IPS-15b (cell line): ENCODE data around the gene RPL12.
"Not testable (repeated sequence)": the region's sequence is repeated elsewhere in the genome, so short reads cannot be mapped to it uniquely, and the experiment has no call there.

Experiments used
- H3K27me3 ChIP-seq: one replicate; pipeline ENCODE4 v1.6.1; 2013; ENCODE audit warnings: low read length; ENCODE audit not compliant: control insufficient read depth, insufficient read depth
- H3K36me3 ChIP-seq: one replicate; pipeline ENCODE4 v1.6.1; 2013; ENCODE audit warnings: low read length; ENCODE audit not compliant: control insufficient read depth, insufficient read depth
- H3K4me1 ChIP-seq: one replicate; pipeline ENCODE4 v1.6.1; 2013; ENCODE audit warnings: mild to moderate bottlenecking, low read length; ENCODE audit not compliant: control insufficient read depth, insufficient read depth
- H3K4me3 ChIP-seq: one replicate; pipeline ENCODE4 v1.5.1; 2013; ENCODE audit warnings: low read depth, low read length
- H3K9ac ChIP-seq: one replicate; pipeline ENCODE4 v1.6.1; 2013; ENCODE audit warnings: low read depth, mild to moderate bottlenecking, low read length
- H3K9me3 ChIP-seq: one replicate; pipeline ENCODE4 v1.6.1; 2013; ENCODE audit warnings: mild to moderate bottlenecking, low read length; ENCODE audit not compliant: control insufficient read depth, insufficient read depth

RPL12 gene

DNA sequence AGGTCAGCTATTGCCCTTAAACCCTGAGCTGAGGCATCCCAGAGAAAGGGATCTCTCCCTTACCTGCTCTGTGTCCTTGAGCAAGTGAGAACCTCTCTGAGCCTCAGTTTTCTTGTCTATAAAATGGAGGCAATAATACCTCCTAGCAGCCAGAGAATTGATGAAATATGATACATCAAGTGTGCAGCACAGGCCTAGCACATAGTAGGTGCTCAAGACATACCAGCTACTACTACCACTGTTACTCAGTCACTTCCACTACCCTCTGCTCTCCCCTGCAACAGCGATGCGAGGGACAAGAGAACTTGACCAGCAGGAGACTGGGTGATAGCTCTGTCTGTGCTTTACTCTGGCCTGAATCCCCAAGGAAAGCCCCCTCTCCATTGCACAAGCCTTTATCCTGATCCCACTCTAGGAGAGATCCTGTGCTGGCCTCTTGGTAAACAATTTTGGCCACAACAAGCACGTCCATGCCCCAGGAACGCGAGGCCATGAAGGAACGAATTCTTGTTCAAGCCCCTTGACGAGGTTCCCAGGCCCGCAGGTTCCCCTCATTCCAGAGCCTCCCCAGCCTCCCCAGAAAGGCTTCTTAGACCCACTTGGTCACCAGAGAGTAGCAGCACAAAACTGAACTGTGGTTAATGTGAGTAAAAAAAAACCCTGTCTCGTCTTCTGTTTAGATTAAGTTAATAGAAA, 39.5 kb upstream of the RPL12 start:
- no peaks in the 10 kb centered on the region for H3K27me3 ChIP-seq
- peaks cover 19% of the 10 kb centered on the region for H3K36me3 ChIP-seq
- no peaks in the 10 kb centered on the region for H3K9me3 ChIP-seq
- H3K4me3 ChIP-seq: no peak overlapping the region
- no peak overlapping the region for H3K9ac ChIP-seq
- no peaks in the 10 kb centered on the region for H3K4me1 ChIP-seq

DNA sequence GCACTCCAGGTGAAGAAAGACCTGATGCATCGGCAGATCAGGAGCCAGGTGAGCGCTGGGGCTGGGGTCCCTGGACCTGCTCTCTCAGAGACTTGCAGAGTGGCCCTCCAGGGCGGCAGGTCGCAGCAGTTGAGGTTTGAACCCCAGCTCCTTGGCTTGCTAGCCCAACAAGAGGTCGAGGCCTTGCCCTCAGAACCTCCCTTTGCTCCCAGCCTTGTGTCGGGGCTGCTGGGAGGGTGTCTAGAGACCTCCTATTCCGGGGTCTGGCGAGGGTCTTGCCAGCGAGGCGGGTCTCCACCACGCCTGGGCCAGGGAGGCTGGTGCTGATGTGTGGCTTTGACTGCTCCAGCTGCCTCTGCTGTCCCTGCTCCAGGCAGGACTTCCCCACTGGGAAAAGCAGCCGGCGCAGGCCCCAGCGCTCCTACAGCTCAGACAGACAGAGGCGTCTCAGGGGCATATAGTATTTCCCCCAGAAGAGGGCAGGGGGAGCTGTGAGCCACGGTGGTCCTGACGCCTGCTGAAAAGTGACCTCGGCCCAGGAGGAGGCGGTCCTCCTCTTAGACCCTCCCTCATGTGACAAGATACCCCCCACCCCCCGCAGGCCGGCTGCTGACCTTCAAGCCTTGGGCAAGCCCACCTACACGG, 38.4 kb upstream of the RPL12 start:
- Histone ChIP-seq H3K27me3 (no peaks in the 10 kb centered on the region), H3K9ac (no peak overlapping the region), H3K4me1 (no peaks in the 10 kb centered on the region), H3K36me3 (peaks cover 15% of the 10 kb centered on the region), H3K9me3 (no peaks in the 10 kb centered on the region), H3K4me3 (no peak overlapping the region)

DNA sequence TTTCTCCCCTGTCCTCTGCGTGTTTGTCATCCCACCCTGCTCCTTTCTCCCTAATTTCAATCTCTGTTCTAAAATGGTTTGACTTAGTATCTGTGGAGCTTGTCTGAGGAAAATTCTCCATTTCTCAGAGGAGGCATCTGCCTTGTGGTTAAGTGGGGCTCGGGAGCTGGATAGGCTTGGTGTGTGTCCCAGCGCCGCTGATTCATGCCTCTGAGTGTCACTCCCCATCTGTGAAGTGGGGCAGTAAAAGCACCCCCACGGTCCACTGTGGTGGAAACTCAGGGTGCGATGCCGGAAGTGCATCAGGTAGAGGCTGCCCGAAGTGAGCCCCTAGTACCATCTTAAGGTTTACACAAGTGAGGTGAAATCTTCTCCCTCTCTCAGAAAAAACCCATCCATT, 37.7 kb upstream of the RPL12 start:
- no peak overlapping the region for H3K9ac ChIP-seq
- no peak overlapping the region for H3K4me3 ChIP-seq
- H3K9me3 ChIP-seq: no peaks in the 10 kb centered on the region
- H3K4me1 ChIP-seq: no peaks in the 10 kb centered on the region
- H3K36me3 ChIP-seq: peaks cover 15% of the 10 kb centered on the region
- H3K27me3 ChIP-seq: no peaks in the 10 kb centered on the region

DNA sequence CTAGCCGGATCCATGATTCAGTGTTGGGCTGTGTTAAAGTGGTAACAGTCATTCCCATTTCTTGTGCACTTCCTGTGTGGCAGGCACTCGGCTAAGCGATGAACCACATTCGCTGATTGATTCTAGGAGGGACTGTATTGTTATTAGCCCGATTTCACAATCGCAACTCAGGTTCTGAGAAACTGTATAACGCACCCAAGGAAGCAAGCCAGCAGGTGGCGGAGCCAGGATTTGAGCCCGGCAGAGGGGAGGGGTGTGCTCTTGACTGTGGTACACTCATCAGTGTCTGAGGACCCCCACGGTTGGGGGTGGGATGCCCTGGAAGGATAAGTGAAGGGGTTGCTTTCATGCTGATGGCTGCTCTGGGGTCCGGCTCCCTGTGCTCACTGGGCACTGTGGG, 34.8 kb upstream of the RPL12 start:
- peaks cover 15% of the 10 kb centered on the region for H3K36me3 ChIP-seq
- no peak overlapping the region for H3K9ac ChIP-seq
- H3K4me1 ChIP-seq: no peaks in the 10 kb centered on the region
- H3K27me3 ChIP-seq: no peaks in the 10 kb centered on the region
- no peaks in the 10 kb centered on the region for H3K9me3 ChIP-seq
- no peak overlapping the region for H3K4me3 ChIP-seq

DNA sequence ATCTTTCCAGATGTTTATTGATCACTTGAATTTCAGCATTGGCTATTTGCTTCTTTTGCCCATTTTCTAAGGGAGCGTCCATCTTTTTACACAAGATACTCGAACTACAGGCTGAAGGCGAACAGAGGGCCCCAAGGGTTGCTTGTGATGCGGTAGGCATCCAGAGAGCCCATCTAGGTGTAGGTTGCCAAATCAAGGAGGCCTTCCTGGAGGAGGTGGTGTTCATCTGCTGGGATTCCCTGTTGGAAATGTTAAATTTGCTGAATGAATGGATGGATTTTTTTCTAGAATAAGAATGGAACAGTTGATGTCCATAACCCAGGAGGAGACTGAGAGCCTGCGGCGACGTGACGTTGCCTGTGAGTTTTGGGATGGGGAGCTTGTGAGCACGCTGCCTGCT, 31.5 kb upstream of the RPL12 start:
- Histone ChIP-seq H3K36me3 (peaks cover 23% of the 10 kb centered on the region), H3K4me3 (no peak overlapping the region), H3K9me3 (no peaks in the 10 kb centered on the region), H3K27me3 (no peaks in the 10 kb centered on the region), H3K4me1 (no peaks in the 10 kb centered on the region), H3K9ac (no peak overlapping the region)

DNA sequence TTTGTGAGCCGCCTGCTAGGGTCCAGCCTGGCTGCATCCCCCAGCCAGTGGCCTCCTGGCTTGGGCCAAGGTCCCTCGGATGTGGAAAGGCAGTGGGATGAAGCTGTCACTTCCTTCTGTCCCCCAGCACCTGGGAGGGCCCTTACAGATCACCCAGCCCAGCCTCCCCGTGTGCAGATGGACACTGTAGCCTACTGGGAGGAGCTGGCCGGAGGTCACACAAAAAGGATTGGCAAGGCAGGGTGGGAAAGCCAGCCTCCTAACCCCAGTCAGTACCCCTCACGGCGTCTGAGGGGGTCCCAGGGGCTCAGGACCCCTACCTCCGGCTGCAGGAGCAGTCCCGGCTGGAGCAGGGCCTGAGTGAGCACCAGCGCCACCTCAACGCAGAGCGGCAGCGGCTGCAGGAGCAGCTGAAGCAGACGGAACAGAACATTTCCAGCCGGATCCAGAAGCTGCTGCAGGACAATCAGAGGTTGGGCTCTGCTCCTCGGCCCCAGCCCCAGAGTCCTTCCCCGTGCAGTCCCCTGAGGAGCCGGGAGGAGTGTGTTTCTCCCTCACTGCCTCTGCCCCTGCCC, 28.4 kb upstream of the RPL12 start:
- H3K9me3 ChIP-seq: no peaks in the 10 kb centered on the region
- H3K4me3 ChIP-seq: no peak overlapping the region
- no peak overlapping the region for H3K9ac ChIP-seq
- H3K27me3 ChIP-seq: no peaks in the 10 kb centered on the region
- no peaks in the 10 kb centered on the region for H3K4me1 ChIP-seq
- H3K36me3 ChIP-seq: peaks cover 16% of the 10 kb centered on the region

DNA sequence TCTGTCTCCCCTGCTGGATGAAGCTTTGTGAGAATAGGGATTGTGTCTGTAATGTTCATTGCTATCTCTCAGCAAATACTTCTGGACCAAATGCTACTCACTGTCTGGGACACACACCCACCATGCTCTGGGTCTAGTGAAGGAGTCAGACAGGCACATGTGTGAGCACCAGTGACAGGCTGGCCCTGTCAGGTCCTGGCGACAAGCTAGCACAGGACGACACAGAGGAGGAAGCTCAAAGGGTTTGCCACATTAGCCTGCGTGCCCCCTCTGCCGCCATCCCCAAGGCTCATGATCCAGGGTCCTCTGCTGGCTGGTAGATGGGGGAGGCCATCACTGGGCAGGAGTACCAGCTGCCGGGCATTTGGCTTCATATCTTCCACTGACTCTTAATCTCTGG, 23.4 kb upstream of the RPL12 start:
- Histone ChIP-seq H3K9me3 (no peaks in the 10 kb centered on the region), H3K4me3 (no peak overlapping the region), H3K9ac (no peak overlapping the region), H3K36me3 (peaks cover 6% of the 10 kb centered on the region), H3K27me3 (no peaks in the 10 kb centered on the region), H3K4me1 (no peaks in the 10 kb centered on the region)

DNA sequence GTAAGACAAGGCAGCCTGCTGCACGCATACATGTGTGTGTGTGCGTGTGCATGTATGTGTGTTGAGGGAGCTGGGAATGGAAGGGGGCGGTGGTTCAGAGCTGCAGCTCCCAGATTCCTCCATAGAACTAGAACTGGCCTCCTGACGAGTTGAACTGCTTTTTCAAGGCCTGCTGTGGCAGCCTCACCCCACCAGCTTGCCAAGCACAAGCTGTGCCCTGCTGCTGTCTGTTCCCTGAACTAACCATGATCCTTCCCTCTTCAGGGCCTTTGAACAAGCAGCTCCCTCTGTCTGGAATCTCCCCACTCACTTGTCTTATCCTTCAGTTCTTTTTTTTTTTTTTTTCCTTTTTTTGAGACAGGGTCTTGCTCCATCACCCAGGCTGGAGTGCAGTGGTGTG, 22.7 kb upstream of the RPL12 start:
- H3K9ac ChIP-seq: no peak overlapping the region
- H3K9me3 ChIP-seq: no peaks in the 10 kb centered on the region
- no peak overlapping the region for H3K4me3 ChIP-seq
- no peaks in the 10 kb centered on the region for H3K4me1 ChIP-seq
- no peaks in the 10 kb centered on the region for H3K27me3 ChIP-seq
- H3K36me3 ChIP-seq: peaks cover 4% of the 10 kb centered on the region

DNA sequence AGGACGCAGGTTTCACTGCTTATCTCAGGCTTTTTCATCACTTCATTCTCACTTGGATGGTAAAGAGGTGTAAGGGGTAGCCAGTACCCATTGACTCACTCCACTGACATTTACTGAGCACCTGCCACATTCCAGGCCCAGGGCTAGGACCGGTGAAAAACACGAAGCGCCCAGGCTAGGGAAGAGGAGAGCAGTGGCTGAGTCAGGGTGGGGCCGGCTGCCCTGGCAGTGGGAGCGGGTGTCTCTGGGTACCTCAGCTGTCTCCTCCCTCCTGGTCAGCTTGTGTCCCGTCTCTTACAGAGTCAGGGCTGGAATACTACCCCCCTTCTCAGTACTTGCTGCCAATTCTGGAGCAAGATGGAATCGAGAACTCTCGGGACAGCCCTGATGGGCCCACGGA, 22.3 kb upstream of the RPL12 start:
- no peak overlapping the region for H3K4me3 ChIP-seq
- H3K4me1 ChIP-seq: no peaks in the 10 kb centered on the region
- no peak overlapping the region for H3K9ac ChIP-seq
- H3K9me3 ChIP-seq: no peaks in the 10 kb centered on the region
- no peaks in the 10 kb centered on the region for H3K27me3 ChIP-seq
- peaks cover 3% of the 10 kb centered on the region for H3K36me3 ChIP-seq

DNA sequence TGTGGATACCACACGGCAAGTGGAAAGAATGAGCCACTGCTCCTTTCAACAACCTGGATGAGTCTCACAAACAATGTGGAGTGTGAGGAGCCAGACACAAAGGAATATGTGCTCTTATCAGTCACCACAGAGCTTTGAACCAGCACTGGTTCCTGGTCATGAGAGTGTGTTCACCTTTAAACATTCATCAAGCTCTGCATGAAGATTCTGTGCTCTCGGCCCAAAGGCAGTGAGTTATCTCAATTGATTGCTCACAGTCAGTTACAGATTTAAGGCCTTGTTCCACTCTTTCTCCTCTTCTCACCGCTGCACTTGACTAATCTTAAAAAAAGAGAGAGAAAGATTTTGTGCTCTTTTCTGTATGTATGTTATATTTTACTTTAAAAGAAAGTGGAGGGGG, 19.5 kb upstream of the RPL12 start:
- H3K4me3 ChIP-seq: no peak overlapping the region
- no peaks in the 10 kb centered on the region for H3K27me3 ChIP-seq
- H3K36me3 ChIP-seq: no peaks in the 10 kb centered on the region
- H3K9ac ChIP-seq: no peak overlapping the region
- no peaks in the 10 kb centered on the region for H3K9me3 ChIP-seq
- no peaks in the 10 kb centered on the region for H3K4me1 ChIP-seq

DNA sequence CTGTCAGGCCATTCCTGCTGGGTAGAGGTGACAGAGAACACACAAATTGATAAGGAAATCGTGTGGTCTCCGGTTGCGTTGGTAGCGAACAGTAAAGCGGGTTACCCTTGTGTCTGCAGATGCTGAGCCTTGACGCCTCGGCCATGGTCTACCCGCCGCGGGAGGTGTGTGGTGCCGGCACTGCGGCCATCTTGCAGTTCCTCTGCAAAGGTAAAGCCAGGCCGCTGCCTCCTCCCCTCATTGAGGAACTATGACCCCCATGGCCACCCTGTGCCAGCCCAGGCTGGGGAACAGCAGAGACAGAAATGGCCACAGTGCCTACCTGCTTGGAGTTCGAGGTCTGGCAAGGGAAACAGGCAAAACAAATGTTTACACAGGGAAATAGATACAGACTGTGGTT, 16.4 kb upstream of the RPL12 start:
- no peak overlapping the region for H3K4me3 ChIP-seq
- H3K9ac ChIP-seq: no peak overlapping the region
- H3K9me3 ChIP-seq: no peaks in the 10 kb centered on the region
- no peaks in the 10 kb centered on the region for H3K27me3 ChIP-seq
- H3K4me1 ChIP-seq: no peaks in the 10 kb centered on the region
- H3K36me3 ChIP-seq: peaks cover 7% of the 10 kb centered on the region

DNA sequence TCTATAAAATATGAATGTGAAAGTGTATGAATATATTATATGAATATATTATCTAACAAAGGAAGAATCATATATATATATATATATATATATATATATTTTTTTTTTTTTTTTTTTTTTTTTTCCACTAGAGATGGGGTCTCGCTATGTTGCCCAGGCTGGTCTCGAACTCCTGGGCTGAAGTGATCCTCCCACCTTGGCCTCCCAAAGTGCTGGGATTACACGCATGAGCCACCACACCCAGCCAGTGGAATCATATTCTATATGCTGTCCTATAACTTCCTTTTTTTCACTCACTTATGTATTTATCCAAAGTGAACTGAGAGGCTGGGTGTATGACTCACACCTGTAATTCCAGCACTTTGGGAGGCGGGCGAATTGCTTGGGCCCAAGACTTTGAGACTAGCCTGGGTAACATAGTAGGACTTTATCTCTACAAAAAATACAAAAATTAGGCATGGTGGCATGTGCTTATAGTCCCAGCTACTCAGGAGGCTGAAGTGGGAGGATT, 15.3 kb upstream of the RPL12 start:
- not testable (repeated sequence) for H3K9me3 ChIP-seq, H3K4me1 ChIP-seq, H3K4me3 ChIP-seq, H3K27me3 ChIP-seq, H3K9ac ChIP-seq
- H3K36me3 ChIP-seq: peaks cover 15% of the 10 kb centered on the region
